Measurements from ENCODE around the gene MCF2L2. TPM values are rescaled to one million over a fixed set of nuclear protein-coding genes. Genes with fewer than 3 reads are reported as not detected.
A peak's percentile ranks its signal among the peaks of the same experiment; 100 is the strongest.

Gene MCF2L2
- total and polyA plus RNA-seq, 9 of the 15 experiments (the other 6 are each of a cell fraction or from before 2014, with no cell fraction given) = 0.56 to 4.2 (median 3.0) TPM

DNA sequence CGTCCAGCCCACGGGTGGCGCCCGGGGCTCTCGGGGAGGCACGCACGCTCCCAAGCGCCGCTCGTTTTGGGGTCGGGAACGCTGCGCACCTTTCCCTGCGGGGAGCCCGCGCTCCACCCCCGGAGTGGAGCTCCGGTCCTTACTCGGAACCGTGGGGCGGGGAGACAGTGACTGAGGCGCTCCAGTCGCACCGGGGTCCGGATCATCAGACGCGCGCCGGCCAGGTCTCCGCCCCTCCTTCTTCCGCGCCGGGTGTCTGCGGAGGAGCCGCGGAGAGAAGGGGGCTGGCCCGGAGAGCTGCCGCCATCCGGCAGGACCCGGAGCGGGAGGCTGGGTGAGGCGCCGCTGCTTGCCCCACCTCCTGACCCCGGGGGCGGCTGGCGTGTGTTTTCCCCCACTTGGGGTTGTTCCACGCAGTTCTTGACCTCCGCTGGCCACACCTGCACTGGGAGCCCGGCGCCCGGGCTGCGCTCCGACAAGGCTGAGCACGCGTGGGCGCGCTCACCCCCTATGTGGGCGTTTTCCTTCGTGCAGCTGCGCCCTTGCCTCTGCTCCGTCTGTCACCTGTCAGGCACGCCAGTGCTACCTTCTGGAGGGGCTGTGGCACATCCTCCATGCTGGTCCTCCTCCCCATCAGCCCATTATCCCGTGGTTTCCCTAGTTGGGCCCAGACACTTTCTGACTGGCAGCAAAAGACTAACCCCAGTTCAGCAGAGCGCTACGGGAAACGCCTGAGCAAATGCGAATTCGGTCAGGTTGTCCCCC, at the start of gene MCF2L2 (continued):
- TF ChIP-seq, protein P1, sequence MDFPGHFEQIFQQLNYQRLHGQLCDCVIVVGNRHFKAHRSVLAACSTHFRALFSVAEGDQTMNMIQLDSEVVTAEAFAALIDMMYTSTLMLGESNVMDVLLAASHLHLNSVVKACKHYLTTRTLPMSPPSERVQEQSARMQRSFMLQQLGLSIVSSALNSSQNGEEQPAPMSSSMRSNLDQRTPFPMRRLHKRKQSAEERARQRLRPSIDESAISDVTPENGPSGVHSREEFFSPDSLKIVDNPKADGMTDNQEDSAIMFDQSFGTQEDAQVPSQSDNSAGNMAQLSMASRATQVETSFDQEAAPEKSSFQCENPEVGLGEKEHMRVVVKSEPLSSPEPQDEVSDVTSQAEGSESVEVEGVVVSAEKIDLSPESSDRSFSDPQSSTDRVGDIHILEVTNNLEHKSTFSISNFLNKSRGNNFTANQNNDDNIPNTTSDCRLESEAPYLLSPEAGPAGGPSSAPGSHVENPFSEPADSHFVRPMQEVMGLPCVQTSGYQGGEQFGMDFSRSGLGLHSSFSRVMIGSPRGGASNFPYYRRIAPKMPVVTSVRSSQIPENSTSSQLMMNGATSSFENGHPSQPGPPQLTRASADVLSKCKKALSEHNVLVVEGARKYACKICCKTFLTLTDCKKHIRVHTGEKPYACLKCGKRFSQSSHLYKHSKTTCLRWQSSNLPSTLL (IDR thresholded peaks at IDR 0.05) = no peak
- TF ChIP-seq, protein P2, sequence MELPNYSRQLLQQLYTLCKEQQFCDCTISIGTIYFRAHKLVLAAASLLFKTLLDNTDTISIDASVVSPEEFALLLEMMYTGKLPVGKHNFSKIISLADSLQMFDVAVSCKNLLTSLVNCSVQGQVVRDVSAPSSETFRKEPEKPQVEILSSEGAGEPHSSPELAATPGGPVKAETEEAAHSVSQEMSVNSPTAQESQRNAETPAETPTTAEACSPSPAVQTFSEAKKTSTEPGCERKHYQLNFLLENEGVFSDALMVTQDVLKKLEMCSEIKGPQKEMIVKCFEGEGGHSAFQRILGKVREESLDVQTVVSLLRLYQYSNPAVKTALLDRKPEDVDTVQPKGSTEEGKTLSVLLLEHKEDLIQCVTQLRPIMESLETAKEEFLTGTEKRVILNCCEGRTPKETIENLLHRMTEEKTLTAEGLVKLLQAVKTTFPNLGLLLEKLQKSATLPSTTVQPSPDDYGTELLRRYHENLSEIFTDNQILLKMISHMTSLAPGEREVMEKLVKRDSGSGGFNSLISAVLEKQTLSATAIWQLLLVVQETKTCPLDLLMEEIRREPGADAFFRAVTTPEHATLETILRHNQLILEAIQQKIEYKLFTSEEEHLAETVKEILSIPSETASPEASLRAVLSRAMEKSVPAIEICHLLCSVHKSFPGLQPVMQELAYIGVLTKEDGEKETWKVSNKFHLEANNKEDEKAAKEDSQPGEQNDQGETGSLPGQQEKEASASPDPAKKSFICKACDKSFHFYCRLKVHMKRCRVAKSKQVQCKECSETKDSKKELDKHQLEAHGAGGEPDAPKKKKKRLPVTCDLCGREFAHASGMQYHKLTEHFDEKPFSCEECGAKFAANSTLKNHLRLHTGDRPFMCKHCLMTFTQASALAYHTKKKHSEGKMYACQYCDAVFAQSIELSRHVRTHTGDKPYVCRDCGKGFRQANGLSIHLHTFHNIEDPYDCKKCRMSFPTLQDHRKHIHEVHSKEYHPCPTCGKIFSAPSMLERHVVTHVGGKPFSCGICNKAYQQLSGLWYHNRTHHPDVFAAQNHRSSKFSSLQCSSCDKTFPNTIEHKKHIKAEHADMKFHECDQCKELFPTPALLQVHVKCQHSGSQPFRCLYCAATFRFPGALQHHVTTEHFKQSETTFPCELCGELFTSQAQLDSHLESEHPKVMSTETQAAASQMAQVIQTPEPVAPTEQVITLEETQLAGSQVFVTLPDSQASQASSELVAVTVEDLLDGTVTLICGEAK (IDR thresholded peaks at IDR 0.05) = peak; percentile 55; the same call in 1 of the 2 replicates
- TF ChIP-seq, protein P2 (CRISPR knock-in tag; IDR thresholded peaks at IDR 0.05) = no peak
- peak; percentile 97 for TF ChIP-seq CTBP1 (IDR thresholded peaks at IDR 0.05; ENCODE audit: borderline replicate concordance)
- TF ChIP-seq, protein P3, sequence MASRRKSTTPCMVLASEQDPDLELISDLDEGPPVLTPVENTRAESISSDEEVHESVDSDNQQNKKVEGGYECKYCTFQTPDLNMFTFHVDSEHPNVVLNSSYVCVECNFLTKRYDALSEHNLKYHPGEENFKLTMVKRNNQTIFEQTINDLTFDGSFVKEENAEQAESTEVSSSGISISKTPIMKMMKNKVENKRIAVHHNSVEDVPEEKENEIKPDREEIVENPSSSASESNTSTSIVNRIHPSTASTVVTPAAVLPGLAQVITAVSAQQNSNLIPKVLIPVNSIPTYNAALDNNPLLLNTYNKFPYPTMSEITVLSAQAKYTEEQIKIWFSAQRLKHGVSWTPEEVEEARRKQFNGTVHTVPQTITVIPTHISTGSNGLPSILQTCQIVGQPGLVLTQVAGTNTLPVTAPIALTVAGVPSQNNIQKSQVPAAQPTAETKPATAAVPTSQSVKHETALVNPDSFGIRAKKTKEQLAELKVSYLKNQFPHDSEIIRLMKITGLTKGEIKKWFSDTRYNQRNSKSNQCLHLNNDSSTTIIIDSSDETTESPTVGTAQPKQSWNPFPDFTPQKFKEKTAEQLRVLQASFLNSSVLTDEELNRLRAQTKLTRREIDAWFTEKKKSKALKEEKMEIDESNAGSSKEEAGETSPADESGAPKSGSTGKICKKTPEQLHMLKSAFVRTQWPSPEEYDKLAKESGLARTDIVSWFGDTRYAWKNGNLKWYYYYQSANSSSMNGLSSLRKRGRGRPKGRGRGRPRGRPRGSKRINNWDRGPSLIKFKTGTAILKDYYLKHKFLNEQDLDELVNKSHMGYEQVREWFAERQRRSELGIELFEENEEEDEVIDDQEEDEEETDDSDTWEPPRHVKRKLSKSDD (conservative IDR thresholded peaks at IDR 0.05; ENCODE audit: low read length) = no peak
- no peak for TF ChIP-seq ZSCAN32 (CRISPR knock-in tag; IDR thresholded peaks at IDR 0.05)
- TF ChIP-seq ZNF707 (CRISPR knock-in tag; conservative IDR thresholded peaks at IDR 0.05) = no peak
- no peak for TF ChIP-seq ETV5 (CRISPR knock-in tag; IDR thresholded peaks at IDR 0.05; ENCODE audit: low read depth)
- no peak for TF ChIP-seq MLX (CRISPR knock-in tag; conservative IDR thresholded peaks at IDR 0.05)
- no peak for TF ChIP-seq MBD1 (CRISPR knock-in tag; IDR thresholded peaks at IDR 0.05)
